Measurements from ENCODE around the gene DDIT4. TPM values are rescaled to one million over a fixed set of nuclear protein-coding genes. Genes with fewer than 3 reads are reported as not detected.
"Not testable (repeated sequence)": the region's sequence is repeated elsewhere in the genome, so short reads cannot be mapped to it uniquely, and the experiment has no call there.

DDIT4 gene
- total RNA-seq, 1 experiment from 2014 or later = 266 TPM

DNA sequence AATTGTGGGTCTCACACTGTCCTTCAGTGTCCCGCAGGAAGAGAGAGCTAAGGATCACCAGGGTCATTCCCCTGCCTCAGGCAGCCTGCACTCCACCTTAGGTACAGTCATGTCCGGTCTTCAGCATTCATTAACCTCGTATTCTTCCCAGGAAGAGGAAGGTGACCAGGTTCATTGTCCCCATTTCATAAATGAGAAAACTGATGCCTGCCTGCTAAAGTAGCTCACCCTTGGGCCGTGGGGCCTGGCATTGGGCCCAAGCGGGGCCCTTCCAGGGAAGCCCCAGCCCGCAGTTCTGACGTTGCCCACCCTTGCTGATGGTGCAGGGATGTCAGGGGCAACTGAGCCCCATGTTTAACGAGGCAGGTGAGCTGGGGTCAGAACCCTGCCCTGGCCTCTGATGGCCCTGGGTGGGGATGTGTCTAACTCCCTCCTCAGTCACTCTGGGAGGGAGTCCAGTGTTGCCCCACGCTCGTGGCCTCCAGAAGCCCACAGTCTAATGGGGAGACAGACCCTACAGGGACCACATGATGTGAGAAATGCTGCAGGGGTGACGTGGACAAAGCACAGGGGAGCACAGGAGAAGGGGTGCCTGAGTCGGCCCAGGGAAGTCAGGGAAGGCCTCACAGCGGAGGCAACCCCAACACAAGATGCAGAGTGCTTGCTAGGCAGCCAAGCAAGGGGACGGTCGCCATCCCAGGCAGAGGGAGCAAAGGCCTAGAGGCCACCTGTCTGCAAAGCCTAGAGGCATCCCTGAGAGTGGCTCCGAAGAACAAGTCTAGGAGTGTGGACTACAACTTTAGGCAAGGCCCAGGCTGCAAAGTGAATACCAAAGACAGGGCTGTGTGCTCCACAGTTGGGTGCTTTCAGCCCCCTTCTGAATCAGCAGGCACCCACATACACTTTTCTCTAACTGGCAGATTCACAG is 25.1 kb downstream of the DDIT4 start:
- no peak overlapping the region for H3K4me3 ChIP-seq
- no peaks in the 10 kb centered on the region for H3K9me3 ChIP-seq
- H3K27me3 ChIP-seq = no peaks in the 10 kb centered on the region
- no peaks in the 10 kb centered on the region for H3K36me3 ChIP-seq
- DNase-seq = no peak

DNA sequence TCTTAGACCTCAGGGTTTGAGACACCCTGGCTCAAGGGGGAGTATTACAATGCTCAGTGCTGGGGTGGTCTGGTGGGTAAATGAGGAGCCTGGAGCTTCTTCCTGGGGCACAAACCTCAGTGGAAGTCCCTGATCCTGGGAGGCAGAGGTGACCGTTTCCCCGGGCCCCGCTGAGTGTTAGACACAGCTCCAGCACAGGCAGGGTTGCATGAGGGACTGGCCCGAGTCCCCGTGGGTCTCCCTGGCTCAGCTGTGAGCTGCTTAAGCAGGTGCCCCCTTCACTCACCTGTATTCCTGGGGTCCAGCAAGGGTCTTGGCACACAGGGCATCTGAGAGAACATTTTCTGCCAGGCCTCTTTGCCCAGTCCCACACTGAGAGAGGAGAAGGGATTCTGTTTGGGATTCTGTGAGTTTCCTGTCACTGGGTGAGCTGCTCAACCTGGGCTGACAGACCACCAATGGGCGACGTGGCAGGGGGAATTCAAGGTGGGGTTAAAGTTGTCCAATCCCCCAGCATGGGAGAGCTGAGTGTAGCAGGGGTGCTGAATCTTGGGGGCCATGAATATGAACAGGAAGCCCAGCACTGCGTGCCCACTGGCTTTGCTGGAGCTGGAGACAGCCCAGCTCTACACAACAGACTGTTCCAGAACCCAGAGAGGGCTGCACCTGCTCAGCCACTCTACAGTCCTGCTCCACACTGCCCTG is 29.9 kb downstream of the DDIT4 start:
- no peaks in the 10 kb centered on the region for H3K9me3 ChIP-seq
- H3K36me3 ChIP-seq = no peaks in the 10 kb centered on the region
- no peaks in the 10 kb centered on the region for H3K27me3 ChIP-seq
- no peak overlapping the region for H3K4me3 ChIP-seq
- DNase-seq = no peak

DNA sequence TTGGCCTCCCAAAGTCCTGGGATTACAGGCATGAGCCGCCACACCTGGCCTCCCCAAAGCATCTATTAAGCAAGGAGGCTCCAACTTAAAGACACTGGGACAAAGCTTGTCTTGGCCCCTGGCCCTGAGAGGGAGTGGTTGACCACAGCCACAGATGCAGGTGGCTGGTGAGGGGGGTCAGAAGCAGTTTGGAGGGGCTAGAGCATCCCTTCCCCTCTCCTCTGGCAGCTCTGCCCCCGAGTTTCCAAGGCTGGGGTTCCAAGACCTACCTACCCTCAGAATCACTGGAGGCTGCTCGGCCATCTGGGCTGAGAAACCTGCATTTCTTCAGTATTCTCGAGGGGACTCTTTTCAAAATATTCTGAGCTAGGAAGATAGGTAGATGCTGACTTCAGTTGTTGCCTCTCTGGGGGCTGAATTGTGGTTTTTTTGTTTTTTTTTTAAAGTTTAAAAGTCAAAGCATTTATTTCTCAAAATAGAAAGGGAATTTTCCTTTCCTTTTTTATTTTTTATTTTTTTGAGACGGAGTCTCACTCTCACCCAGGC is 32.6 kb downstream of the DDIT4 start:
- Histone ChIP-seq H3K9me3 (no peaks in the 10 kb centered on the region), H3K36me3 (no peaks in the 10 kb centered on the region), H3K4me3 (no peak overlapping the region), H3K27me3 (no peaks in the 10 kb centered on the region)
- DNase-seq = no peak

DNA sequence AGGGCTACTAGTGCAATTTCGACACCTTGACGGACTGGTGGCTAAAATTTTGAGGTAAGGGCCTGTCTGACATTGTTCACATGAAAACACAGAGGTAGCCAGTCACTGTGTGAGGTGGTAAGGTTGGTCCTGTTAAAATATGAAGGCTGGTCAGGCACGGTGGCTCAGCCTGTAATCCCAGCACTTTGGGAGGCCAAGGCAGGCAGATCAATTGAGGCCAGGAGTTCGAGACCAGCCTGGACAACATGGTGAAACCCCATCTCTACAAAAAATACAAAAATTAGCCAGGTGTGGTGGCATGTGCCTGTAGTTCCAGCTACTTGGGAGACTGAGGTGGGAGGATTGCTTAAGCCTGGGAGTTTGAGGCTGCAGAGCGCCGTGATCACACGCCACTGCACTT is 34.0 kb downstream of the DDIT4 start:
- not testable (repeated sequence) for H3K36me3 ChIP-seq, H3K4me3 ChIP-seq, H3K9me3 ChIP-seq, H3K27me3 ChIP-seq, DNase-seq

DNA sequence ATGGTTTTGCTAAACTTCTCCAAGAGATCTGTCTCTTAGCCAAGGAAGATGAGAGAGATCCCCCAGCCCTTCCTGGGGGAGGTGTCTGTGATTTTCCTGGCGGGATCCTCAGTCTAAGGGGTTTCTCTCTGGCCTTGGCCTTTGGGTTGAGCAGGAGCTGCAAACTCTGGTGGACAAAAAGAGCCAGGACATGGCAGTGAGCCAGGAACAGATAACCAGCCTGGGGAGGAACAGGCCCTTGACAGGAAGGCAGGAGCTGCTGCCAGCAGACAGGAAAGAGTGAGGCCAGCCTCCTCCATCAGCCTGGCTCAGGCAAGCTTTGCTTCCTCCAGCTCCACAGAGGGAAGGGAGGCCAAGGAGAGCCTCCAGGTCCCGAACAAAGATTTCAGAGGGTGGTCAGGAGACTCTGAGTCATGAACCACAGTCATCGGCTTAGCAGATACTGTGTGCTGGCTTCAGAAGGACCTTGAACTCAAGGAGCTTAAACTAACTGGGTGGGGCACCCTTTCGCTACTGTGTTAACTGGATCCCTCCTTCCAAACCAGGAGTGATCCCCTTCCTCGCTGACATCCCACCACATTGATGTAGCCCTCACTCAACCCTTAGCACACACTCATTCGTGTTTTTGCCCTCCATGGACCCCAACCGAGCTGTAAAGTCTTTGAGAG is 34.7 kb downstream of the DDIT4 start:
- H3K9me3 ChIP-seq = no peaks in the 10 kb centered on the region
- H3K27me3 ChIP-seq = no peaks in the 10 kb centered on the region
- H3K4me3 ChIP-seq = no peak overlapping the region
- DNase-seq = peak; percentile 88
- H3K36me3 ChIP-seq = no peaks in the 10 kb centered on the region

DNA sequence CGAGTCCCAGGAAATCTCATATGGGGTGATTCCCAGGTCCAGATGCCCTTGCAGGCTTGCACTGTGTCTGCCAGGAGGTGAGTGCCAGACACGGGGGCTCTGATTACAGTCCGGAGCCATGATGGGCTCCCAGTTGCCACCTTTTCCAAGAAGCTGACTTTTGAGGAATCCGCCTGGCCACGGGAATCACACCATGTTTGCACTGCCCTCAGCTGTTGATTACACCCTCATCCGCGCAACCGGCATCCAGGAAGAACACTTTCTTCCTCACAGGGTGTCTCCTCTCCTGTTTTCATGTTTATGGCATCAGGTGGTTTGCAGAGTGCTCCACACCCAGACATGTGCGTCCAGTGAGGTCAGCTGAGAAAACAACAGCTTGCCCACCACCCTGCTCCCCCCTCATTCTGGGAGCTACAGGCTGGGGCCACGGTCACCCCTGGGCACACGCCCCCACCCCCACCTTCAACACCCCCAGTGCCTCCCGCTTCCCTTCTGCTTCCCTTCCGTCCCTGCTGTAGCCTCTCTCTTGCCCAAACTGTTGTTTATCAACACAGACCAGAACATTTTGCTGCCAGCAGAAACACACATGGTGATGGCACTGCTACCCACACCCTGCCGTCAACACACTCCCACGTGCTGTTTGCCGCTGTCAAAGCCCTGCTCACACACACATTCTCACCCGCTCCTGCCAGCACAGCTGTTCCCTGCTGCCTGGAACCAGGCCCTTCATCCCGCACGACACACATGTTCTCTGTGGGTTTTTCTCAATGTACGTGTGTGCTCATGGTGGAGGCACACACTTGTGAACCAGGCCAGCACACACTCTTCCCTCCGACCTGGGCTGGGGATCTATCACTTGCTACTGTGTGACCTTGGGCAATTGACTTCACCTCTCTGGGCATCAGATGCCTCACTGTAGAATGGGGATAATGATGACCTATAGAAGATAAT is 35.8 kb downstream of the DDIT4 start:
- no peaks in the 10 kb centered on the region for H3K27me3 ChIP-seq
- H3K9me3 ChIP-seq = no peaks in the 10 kb centered on the region
- peak; percentile 42 for DNase-seq
- H3K4me3 ChIP-seq = no peak overlapping the region
- H3K36me3 ChIP-seq = no peaks in the 10 kb centered on the region

DNA sequence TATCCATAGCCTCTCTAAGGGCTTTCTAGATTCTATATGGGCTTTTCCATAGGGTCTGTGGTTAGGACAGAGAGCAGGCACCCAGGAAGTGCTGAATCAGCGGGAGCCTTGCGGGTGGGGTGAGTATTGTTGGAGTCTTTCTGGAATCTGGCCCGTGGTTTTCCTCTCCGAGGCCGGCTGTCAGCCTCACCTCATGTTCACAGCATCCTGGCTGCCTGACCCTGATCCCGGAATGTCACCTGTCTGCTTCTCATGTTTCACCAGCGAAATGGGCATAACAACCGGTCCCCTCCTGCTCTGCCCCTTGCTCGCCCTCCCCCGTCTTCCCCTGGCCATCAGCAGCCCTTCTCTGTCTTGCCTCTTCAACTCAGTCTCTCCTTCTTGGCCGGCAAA is 36.5 kb downstream of the DDIT4 start:
- no peaks in the 10 kb centered on the region for H3K36me3 ChIP-seq
- no peaks in the 10 kb centered on the region for H3K9me3 ChIP-seq
- no peak for DNase-seq
- H3K27me3 ChIP-seq = no peaks in the 10 kb centered on the region
- H3K4me3 ChIP-seq = no peak overlapping the region

DNA sequence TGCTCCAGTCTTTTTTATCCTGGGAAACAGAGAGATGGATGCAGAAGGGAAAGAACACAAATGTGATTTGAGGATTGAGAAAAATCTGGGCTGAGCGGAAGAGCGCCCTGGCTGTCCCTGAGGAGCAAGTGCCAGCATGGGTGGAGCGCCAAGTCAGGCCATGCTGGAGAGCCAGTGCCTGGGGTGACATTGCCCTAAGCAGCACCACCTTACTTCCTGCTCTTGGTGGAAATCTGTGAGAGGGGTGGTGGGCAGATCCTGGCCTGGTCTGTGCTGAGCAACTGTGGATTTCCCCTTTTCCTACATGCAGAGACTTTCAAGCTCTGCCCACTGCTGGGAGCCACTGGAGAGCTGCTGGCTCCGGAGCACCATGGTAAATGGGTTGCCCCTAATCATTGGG is 36.9 kb downstream of the DDIT4 start:
- Histone ChIP-seq H3K4me3 (no peak overlapping the region), H3K27me3 (no peaks in the 10 kb centered on the region)
- DNase-seq = no peak

DNA sequence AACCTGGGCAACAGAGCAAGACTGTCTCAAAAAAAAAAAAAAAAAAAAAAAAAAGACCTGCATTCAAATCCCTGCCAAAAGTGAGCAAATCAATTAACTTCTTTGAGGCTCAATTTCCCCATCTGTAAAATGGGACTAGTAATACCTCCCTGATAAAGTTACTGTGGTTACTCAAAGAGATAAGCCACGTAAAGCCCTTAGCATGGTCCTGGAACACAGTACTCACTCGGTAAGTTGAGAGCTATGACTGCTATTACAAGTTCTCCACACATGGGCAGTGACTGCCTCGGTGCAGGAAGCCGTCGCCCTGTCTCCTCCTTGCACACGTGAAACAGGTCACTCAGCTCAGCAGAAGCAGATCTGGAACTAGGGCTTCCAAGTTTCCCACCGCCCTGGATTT is 37.9 kb downstream of the DDIT4 start:
- H3K27me3 ChIP-seq = no peaks in the 10 kb centered on the region
- H3K36me3 ChIP-seq = no peaks in the 10 kb centered on the region
- no peaks in the 10 kb centered on the region for H3K9me3 ChIP-seq
- DNase-seq = no peak
- no peak overlapping the region for H3K4me3 ChIP-seq

More for the DNA sequence above, 36.9 kb downstream of the DDIT4 start:
- H3K9me3 ChIP-seq = no peaks in the 10 kb centered on the region
- H3K36me3 ChIP-seq = no peaks in the 10 kb centered on the region

DNA sequence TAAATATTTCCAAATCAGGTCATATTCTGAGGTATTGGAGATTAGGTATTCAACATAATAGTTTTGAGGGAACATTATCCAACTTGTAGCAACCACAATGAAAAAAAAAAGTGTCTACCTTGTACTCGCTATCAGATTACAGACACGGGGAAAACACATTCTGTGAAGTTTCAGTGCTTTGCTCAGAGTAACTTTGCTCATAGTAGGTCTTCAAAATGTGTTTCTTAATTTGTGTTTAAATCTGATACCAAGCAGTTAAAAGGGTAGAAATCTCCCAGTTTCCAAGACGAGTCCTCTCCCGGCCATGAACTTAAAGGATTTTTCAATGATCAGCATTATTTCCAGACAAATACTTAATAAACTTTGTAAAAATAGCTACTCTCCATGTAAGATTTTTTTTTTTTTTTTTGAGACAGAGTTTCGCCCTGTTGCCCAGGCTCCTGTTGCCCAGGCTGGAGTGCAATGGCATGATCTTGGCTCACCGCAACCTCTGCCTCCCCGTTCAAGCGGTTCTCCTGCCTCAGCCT is 39.2 kb downstream of the DDIT4 start:
- Histone ChIP-seq H3K36me3 (no peaks in the 10 kb centered on the region), H3K4me3 (no peak overlapping the region), H3K27me3 (no peaks in the 10 kb centered on the region), H3K9me3 (no peaks in the 10 kb centered on the region)
- DNase-seq = no peak

DNA sequence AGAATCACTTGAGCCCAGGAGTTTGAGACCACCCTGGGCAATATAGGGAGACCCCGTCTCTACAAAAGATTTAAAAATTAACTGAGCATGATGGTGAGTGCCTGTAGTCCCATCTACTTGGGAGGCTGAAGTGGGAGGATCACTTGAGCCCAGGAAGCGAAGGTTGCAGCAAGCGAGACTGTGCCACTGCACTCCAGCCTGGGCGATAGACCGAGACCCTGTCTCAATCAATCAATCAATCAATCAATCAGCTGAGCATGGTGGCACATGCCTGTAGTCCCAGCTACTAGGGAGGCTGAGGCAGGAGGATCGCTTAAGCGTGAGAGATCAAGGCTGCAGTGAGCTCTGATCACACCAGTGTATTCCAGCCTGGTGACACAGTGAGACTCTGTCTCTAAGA is 40.5 kb downstream of the DDIT4 start:
- Histone ChIP-seq H3K4me3 (no peak overlapping the region), H3K36me3 (no peaks in the 10 kb centered on the region), H3K9me3 (no peaks in the 10 kb centered on the region), H3K27me3 (no peaks in the 10 kb centered on the region)
- DNase-seq = no peak

DNA sequence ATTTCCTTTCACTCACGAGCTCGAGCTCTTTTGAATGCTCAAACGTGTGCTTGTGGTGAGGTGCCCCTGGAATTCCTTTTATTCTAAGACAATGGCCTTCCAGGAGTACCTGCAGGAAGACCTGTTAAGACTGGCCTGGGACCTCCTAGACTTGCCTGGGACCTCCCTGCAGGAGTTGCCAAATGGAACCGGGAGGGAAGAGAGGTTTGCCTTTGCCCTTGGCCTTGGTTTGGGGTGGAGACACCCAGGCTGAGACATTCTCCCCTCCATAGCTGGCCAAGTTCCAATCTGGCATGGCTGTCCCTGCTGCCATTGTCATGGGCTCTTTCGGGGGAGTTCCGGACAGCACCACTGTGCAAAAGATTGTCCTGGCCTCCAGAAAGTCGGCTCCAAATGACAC is 41.3 kb downstream of the DDIT4 start:
- DNase-seq = no peak
- Histone ChIP-seq H3K27me3 (no peaks in the 10 kb centered on the region), H3K9me3 (no peaks in the 10 kb centered on the region), H3K36me3 (no peaks in the 10 kb centered on the region), H3K4me3 (no peak overlapping the region)

DNA sequence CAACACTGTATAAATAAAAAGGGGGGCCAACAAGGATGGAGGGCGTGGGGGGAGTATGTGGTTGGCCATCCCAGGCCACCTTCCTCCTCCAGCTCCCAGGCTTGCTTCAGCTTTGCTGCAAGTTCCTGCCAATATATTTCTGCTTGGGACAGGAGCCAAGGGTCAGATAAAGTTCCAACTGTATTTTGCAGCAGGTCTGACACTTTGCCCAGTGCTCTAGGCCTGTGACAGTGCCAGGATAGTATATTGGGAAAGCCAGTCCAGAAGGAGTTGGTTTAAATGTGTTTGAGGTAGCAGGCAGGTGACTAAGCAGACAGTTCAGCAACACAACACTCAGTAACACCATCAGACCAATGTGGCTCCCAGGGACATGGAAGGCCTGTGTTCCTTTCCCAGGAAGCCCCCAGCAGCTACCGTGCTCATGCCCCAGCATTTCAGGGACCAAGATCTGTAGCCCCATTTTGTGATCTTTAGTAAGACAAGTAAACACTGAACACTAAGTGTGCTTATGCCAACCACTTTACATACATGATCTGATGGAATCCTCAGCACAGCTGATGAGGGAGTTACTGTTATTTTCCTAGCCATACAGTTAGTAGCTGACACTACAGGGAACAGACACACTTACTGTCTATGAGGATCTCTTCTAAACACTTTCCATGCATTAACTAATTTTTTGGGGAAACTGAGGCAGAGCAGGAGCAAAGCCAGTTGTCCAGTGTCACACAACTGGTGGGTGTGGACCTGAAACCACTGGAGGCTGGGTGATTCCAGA is 42.1 kb downstream of the DDIT4 start:
- Histone ChIP-seq H3K36me3 (no peaks in the 10 kb centered on the region), H3K9me3 (no peaks in the 10 kb centered on the region), H3K4me3 (no peak overlapping the region), H3K27me3 (no peaks in the 10 kb centered on the region)
- peak; percentile 84 for DNase-seq

DNA sequence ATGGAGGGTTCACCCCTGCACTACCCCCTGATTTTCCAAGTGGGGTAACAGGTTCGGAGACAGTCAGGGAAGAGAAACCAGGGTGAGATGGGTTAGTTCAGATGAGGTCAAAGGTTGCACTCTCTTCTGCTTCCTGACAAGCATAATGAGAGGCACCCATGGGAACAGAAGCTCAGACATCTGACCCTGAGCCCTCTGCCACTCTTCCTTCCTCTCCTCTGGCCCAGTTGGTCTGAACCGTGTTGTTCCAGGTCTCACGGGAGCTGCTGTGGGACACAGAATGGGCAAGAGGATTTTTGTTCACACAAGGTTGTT is 42.6 kb downstream of the DDIT4 start:
- no peak for DNase-seq
- Histone ChIP-seq H3K27me3 (no peaks in the 10 kb centered on the region), H3K36me3 (no peaks in the 10 kb centered on the region), H3K4me3 (no peak overlapping the region), H3K9me3 (no peaks in the 10 kb centered on the region)

DNA sequence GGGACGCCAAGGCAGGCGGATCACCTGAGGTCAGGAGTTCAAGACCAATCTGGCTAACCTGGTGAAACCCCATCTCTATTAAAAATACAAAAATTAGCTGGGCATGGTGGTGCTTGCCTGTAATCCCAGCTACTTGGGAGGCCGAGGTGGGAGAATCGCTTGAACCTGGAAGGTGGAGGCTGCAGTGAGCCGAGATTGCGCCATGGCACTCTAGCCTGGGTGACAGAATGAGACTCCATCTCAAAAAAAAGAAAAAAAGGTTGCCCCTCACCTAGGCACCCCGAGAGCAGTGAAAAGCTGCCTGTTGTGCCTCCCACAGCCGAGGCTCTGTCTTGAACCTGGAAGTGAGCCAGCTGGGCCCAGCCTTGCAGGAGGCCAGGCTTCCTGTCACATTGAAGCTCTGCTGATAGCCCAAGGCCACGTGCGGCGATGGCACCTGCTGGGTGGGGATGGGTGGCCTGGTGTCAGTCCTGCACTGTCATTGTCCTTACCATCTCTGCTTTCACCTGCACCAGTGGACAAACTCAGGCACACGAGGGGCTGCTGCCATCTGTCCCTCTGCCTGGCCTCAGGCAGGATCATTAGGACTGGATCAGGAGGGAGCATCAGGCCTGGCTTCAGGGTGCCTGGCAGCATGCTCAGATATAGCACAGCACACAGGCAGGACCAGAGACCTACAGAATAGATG is 43.2 kb downstream of the DDIT4 start:
- Histone ChIP-seq H3K27me3 (no peaks in the 10 kb centered on the region), H3K9me3 (no peaks in the 10 kb centered on the region), H3K36me3 (no peaks in the 10 kb centered on the region), H3K4me3 (no peak overlapping the region)
- no peak for DNase-seq
